ENCODE results near the gene CTSA.
A peak's percentile ranks its signal among the peaks of the same experiment; 100 is the strongest.

Gene CTSA

DNA sequence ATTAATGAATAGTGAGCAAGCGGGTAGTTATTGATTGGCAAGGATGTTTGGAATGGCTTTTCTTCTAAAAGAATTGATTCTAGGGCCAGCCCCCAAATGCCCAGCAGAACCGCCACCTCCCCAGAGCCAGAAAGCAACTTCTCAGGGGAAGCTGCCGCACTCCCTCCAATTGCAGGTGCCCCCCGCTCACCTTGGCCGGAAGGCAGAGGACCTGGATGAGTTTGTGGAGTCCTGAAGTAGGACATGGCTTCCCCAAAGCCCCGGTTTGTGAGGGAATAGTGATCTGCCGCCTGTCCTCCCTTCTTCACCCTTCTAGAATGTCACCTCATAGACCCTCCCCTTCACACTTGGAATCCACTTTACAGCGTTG, 3.8 kb upstream of the CTSA start, which contains the start of gene SPATA25:
Gene SPATA25, minus strand, starts transcription at position 277 of the 370 bp plus-strand sequence. Its CDS starts 32 bp downstream, at position 245.
- TF ChIP-seq, protein P1, sequence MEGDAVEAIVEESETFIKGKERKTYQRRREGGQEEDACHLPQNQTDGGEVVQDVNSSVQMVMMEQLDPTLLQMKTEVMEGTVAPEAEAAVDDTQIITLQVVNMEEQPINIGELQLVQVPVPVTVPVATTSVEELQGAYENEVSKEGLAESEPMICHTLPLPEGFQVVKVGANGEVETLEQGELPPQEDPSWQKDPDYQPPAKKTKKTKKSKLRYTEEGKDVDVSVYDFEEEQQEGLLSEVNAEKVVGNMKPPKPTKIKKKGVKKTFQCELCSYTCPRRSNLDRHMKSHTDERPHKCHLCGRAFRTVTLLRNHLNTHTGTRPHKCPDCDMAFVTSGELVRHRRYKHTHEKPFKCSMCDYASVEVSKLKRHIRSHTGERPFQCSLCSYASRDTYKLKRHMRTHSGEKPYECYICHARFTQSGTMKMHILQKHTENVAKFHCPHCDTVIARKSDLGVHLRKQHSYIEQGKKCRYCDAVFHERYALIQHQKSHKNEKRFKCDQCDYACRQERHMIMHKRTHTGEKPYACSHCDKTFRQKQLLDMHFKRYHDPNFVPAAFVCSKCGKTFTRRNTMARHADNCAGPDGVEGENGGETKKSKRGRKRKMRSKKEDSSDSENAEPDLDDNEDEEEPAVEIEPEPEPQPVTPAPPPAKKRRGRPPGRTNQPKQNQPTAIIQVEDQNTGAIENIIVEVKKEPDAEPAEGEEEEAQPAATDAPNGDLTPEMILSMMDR (IDR thresholded peaks at IDR 0.05; ENCODE audit: low read depth, low read length): no peak
- no peak within 1 kb of the TSS for H3K4me3 ChIP-seq (replicated peaks in 1 of 2; ENCODE audit: low read depth in 2 of 2, low read length in 2 of 2)
- no peak for DNase-seq (ENCODE audit: low read depth in 2 of 2)

DNA sequence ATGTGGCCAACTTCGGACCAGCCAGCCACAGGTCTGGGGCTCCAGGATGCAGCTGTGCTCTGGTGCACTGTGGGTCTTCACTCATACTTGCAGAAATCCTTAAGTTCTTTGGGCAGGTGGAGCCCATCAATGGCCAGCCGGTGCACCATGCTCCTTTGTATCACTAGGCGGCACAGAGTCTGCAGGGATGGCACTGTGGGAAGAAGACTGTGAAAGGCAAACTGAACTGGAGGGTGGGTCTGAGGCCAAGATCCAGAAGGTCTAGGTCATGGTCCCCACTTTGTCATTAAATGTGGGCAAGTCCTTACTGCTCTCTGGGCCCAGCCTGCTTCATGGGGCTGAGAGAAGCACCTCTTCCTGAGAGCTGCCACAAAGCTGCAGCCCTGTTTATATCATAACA, 2.5 kb upstream of the CTSA start:
- no peak overlapping the region for H3K4me3 ChIP-seq (replicated peaks in 1 of 2; ENCODE audit: low read depth in 2 of 2, low read length in 2 of 2)
- no peak for DNase-seq (ENCODE audit: low read depth in 2 of 2)
- TF ChIP-seq, protein P1 (IDR thresholded peaks at IDR 0.05; ENCODE audit: low read depth, low read length): no peak

DNA sequence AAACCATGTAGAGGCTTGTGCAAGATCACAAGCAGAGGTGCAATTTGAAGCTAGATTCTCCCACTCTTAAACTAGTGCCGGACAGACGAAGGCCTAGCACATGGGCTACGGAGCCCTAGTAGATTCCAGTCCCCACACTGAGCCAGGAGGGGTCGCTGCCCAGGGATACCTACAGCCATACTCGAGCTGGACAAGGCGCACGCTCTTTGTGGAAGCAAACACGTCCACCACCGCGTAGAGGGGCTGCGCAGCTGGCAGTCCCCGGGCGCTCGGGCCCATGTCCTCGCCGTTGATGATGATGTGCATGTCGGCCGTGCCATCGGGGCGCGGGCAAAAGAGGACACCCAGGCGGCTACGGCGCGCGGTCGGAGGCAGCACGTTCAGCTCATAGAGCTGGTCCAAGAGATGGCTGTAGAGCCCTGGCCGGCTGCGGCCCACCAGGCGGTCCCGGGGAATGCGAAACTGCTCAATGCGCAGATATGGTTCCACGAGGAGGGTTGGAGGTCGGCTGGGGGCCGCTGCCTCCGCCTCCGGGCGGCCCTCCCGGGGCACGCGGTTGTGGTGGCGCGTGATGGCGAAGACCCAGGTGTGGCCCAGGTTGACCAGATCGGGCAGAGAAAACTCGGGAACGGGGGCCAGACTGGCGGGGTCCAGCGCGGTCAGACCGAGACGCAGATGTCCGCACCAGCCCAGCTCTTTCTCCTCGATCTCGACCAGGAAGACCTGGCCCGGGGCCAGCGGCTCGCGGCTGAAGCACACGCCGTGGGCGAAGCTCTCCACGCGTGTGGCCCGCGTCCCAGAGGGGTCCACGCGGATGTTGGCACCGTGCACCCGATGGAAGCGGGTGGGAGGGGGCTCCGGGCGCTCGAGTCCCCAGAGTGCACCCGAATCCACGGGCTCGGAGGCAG, 804 bp upstream of the CTSA start:
- peak; percentile 76 to 87 for DNase-seq (ENCODE audit: low read depth in 2 of 2)
- TF ChIP-seq, protein P1 (IDR thresholded peaks at IDR 0.05; ENCODE audit: low read depth, low read length): peak; percentile 66
- peak overlapping the region; percentile 79 to 92 for H3K4me3 ChIP-seq (replicated peaks in 1 of 2; ENCODE audit: low read depth in 2 of 2, low read length in 2 of 2)

DNA sequence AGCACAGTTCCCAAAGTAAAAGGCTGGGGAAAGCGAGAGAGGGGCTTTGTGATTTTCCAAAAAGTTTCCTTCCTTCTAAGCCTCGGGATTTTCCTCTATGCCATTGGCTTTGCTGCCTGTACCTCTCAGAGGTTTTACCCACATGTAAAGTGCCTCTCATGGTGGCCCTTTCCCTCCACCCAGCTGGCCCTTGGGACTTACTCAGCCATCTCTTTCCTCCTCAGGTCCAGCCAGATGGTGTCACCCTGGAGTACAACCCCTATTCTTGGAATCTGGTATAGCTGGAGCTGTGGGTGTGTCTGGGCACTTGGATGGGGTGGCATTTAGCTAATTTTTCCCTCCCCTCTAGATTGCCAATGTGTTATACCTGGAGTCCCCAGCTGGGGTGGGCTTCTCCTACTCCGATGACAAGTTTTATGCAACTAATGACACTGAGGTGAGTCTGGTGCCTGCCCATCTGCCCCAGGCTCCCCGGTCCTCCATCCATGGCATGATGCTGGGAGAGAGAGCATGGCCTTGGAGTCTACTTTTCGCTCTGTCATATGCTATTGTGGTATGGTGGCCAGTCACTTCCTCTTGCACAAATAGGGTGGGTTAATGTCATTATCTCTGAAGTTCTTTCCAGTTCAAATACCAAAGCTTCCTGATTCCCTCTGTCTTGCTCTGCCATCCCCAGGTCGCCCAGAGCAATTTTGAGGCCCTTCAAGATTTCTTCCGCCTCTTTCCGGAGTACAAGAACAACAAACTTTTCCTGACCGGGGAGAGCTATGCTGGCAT, 1.1 kb downstream of the CTSA start:
- peak; percentile 42 to 49 for DNase-seq (ENCODE audit: low read depth in 2 of 2)
- TF ChIP-seq, protein P1 (IDR thresholded peaks at IDR 0.05; ENCODE audit: low read depth, low read length): peak; percentile 18
- peak overlapping the region; percentile 79 to 92 for H3K4me3 ChIP-seq (replicated peaks in 1 of 2; ENCODE audit: low read depth in 2 of 2, low read length in 2 of 2)

DNA sequence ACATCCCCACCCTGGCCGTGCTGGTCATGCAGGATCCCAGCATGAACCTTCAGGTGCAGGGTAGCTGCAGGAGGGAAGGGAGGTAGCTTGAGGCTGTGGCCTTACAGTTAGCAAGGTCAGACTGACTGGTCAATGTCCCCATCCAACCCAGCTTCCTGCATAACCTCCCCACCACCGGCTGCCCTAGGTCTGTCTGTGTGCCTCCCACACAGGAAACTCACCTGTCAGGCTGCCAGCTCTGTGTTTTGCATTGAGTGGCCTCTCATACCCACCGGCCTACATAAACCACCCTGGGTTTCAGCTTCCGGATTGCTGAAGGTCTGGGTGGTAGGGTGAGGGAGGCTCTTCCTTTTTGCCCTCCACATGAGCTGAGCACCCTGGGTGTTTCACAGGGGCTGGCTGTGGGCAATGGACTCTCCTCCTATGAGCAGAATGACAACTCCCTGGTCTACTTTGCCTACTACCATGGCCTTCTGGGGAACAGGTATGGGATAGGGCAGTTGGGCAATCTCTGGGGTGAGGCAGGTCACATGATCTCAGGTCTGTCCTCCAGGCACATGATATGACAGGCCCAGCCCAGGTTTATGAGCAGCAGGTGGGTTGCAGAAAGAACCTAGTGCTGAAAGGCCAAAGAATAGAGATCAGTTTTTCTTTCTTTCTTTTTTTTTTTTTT, 1.8 kb downstream of the CTSA start:
- DNase-seq (ENCODE audit: low read depth in 2 of 2): no peak
- H3K4me3 ChIP-seq (replicated peaks in 1 of 2; ENCODE audit: low read depth in 2 of 2, low read length in 2 of 2): peak overlapping the region in 1 of 2 donors; percentile 1
- TF ChIP-seq, protein P1 (IDR thresholded peaks at IDR 0.05; ENCODE audit: low read depth, low read length): no peak

DNA sequence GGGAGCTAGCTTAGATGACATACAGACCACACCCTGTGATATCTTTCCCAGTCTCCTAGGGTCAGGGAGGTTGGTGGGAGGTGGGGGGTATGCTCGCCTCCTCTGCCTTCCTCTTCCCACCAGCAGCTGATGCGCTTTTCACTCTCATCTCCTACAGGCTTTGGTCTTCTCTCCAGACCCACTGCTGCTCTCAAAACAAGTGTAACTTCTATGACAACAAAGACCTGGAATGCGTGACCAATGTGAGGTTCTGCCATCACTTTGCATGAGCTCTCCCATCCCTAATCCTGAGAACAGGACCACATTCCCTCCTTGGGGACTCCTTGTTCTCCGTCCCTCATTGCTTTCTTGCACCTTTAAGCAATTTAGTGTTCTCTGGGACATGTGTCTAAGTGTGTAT, 2.7 kb downstream of the CTSA start:
- DNase-seq (ENCODE audit: low read depth in 2 of 2): no peak
- TF ChIP-seq, protein P1 (IDR thresholded peaks at IDR 0.05; ENCODE audit: low read depth, low read length): no peak
- no peak overlapping the region for H3K4me3 ChIP-seq (replicated peaks in 1 of 2; ENCODE audit: low read depth in 2 of 2, low read length in 2 of 2)
